ENCODE measurements around the gene SAG. TPM values are rescaled to one million over a fixed set of nuclear protein-coding genes. Genes with fewer than 3 reads are reported as not detected.

SAG gene
- total RNA-seq, 2 experiments from 2014 or later, result 0.32 TPM; not detected in 1

DNA sequence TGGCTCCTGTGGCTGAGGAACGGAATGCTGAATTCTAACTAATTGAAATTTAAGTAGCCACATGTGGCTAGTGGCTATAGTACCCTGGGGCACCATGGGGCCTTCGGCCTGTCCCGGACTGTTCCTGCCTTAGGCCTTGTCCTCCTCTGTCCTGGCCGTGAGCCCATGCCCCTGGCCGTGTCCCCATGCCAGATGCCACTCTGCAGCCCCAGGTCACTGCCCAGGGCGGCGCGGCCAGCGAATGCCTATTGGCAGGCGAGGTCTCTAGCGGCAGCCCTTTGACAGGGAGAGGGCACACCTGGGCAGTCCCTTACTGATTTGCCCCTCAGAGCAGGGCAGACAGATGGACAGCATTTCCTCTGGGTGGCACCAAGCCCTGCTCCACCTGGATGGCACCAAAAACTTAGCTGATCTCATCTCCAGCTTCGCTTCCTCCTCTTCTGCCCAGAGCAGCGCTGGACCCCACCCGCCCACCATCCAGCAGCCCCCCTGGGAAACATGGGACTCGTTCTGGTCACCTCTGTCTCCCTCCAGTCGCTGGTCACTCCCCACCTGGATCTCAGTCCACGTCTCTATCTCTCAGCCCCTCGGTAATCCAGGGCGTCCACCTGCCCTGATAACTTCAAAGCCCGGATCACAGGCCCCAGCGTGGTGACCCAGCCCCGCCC lies 45.6 kb downstream of the SAG start:
- Histone ChIP-seq H3K79me2 (ENCODE audit: insufficient read depth, low read depth, low read length) (peaks cover 34% of the 10 kb centered on the region), H3K4me3 (ENCODE audit: low read depth, low read length, poor library complexity, severe bottlenecking) (peak overlapping the region; percentile 65), H2AFZ (ENCODE audit: low read length) (peak overlapping the region; percentile 97), H3K9me2 (ENCODE audit: insufficient read depth, low read length) (no peaks in the 10 kb centered on the region), H3K9me3 (ENCODE audit: low read length) (no peaks in the 10 kb centered on the region), H3K36me3 (ENCODE audit: insufficient read depth, low read length) (peaks cover 24% of the 10 kb centered on the region), H4K20me1 (ENCODE audit: insufficient read depth, low read length) (peaks cover 19% of the 10 kb centered on the region; the same call in 1 of the 2 replicates), H3K4me2 (ENCODE audit: low read length) (peak overlapping the region; percentile 86), H3K4me1 (ENCODE audit: insufficient read depth, low read length, poor library complexity, severe bottlenecking) (peaks cover 62% of the 10 kb centered on the region), H3K27ac (ENCODE audit: low read depth, low read length, poor library complexity, severe bottlenecking) (peak overlapping the region; percentile 84)
- POLR2A ChIA-PET, result interaction anchor here (0.6 to 1.3 kb wide), 5 partner anchors 26 to 299 kb away, joined by 3 to 7 read pairs (median 4); no protein-coding TSS in a partner anchor
- no TSS peak for BruUV-seq (replicated peaks)
- intact Hi-C loops (cut with micrococcal nuclease; ENCODE audit: unreplicated experiment), result loop anchor here (10.0 kb wide), 1 partner anchor 268 kb away; no protein-coding TSS in a partner anchor
- no peak for DNase-seq (ENCODE audit: low spot score)
- TF ChIP-seq, protein P1, sequence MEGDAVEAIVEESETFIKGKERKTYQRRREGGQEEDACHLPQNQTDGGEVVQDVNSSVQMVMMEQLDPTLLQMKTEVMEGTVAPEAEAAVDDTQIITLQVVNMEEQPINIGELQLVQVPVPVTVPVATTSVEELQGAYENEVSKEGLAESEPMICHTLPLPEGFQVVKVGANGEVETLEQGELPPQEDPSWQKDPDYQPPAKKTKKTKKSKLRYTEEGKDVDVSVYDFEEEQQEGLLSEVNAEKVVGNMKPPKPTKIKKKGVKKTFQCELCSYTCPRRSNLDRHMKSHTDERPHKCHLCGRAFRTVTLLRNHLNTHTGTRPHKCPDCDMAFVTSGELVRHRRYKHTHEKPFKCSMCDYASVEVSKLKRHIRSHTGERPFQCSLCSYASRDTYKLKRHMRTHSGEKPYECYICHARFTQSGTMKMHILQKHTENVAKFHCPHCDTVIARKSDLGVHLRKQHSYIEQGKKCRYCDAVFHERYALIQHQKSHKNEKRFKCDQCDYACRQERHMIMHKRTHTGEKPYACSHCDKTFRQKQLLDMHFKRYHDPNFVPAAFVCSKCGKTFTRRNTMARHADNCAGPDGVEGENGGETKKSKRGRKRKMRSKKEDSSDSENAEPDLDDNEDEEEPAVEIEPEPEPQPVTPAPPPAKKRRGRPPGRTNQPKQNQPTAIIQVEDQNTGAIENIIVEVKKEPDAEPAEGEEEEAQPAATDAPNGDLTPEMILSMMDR (conservative IDR thresholded peaks at IDR 0.05; ENCODE audit: low read length), result no peak
- no peak for TF ChIP-seq EZH2phosphoT487 (IDR thresholded peaks at IDR 0.05; ENCODE audit: borderline replicate concordance, low read depth, low read length)
- CTCF ChIA-PET (ENCODE audit: unreplicated experiment), result interaction anchor here (0.8 to 1.2 kb wide), 3 partner anchors 10 to 32 kb away, joined by 3 to 8 read pairs (median 3); no protein-coding TSS in a partner anchor

DNA sequence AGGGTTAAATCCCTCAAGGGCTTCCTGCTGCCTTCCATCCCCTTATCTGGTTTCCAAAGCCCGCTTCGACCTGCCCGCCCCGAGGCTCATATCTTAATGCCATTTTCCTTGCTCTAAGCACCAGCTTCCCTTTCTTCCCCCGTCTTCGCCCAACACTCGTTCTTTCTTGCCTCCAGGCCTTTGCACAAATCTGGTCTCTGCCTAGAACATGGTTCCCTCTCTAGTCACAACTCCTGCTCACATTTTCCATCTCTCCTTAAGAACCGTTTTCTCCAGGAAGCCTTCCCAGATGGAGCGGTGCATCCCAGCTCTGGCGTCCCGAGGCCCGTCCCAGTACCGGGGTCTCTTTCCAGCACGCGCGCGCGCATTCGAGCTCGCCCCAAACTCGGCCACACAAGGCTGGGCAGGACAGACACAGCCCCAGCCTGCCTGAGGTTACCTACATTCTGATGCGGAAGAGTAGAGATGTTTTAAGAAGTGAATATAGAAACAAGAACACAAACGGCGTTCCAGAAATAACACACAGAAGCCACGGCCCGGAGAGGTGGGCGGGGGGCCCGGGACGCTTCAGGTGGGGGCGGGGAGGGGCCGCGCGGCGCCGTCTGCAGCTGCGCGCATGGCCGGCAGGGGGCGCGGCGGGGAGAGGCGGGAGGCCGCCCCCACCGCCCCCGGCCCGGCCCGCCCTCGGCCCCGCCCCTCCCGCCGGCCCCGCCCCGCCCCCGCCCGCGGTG lies 46.3 kb downstream of the SAG start, which contains the start of gene DGKD:
DGKD (plus strand) TSS at position 726 of the 731 bp plus-strand sequence. CDS start 25 bp downstream, outside the sequence.
- Histone ChIP-seq H4K20me1 (ENCODE audit: insufficient read depth, low read length) (peaks cover 23% of the 10 kb centered on the region; the same call in 1 of the 2 replicates), H3K36me3 (ENCODE audit: insufficient read depth, low read length) (peaks cover 31% of the 10 kb centered on the region), H3K4me2 (ENCODE audit: low read length) (peak within 1 kb of the TSS; percentile 86), H3K9me2 (ENCODE audit: insufficient read depth, low read length) (no peaks in the 10 kb centered on the region), H3K79me2 (ENCODE audit: insufficient read depth, low read depth, low read length) (peaks cover 41% of the 10 kb centered on the region), H2AFZ (ENCODE audit: low read length) (peak within 1 kb of the TSS; percentile 97), H3K4me3 (ENCODE audit: low read depth, low read length, poor library complexity, severe bottlenecking) (peak within 1 kb of the TSS; percentile 88), H3K27ac (ENCODE audit: low read depth, low read length, poor library complexity, severe bottlenecking) (peak within 1 kb of the TSS; percentile 84), H3K4me1 (ENCODE audit: insufficient read depth, low read length, poor library complexity, severe bottlenecking) (peaks cover 62% of the 10 kb centered on the region), H3K9me3 (ENCODE audit: low read length) (no peaks in the 10 kb centered on the region)
- no peak for TF ChIP-seq EZH2phosphoT487 (IDR thresholded peaks at IDR 0.05; ENCODE audit: borderline replicate concordance, low read depth, low read length)
- TF ChIP-seq, protein P1 (conservative IDR thresholded peaks at IDR 0.05; ENCODE audit: low read length), result peak; percentile 51
- CTCF ChIA-PET (ENCODE audit: unreplicated experiment), result interaction anchor here (0.8 to 1.2 kb wide), 3 partner anchors 10 to 31 kb away, joined by 3 to 8 read pairs (median 3); no protein-coding TSS in a partner anchor
- no TSS peak for BruUV-seq (replicated peaks)
- intact Hi-C loops (cut with micrococcal nuclease; ENCODE audit: unreplicated experiment), result loop anchor here (10.0 kb wide), 1 partner anchor 269 kb away; no protein-coding TSS in a partner anchor
- POLR2A ChIA-PET, result interaction anchor here (1.0 to 1.3 kb wide), 4 partner anchors 25 to 72 kb away, joined by 3 to 7 read pairs (median 4); no protein-coding TSS in a partner anchor
- peak; percentile 85 for DNase-seq (ENCODE audit: low spot score)

All from OCI-LY7 (cell line).